A673 (cell line): ENCODE measurements around the gene APOA1.

Experiments
- EZH2 ChIP-seq: fragments of 200-600 bp; sonication (generic); IDR thresholded peaks from 2 replicates; pipeline ENCODE4 v1.6.1; 2017; ENCODE audit warnings: borderline replicate concordance, low read depth, mild to moderate bottlenecking, mixed read lengths, antibody characterized with exemption, low read length; ENCODE audit not compliant: poor library complexity, severe bottlenecking
- TF ChIP-seq, protein P1 (sequence below): fragments of 300-800, 200-600 bp; sonication (generic); conservative IDR thresholded peaks from 2 replicates; pipeline ENCODE4 v1.5.1; 2017; ENCODE audit warnings: low read depth, mild to moderate bottlenecking, antibody characterized with exemption, low read length, moderate library complexity, mixed read lengths

DNA sequence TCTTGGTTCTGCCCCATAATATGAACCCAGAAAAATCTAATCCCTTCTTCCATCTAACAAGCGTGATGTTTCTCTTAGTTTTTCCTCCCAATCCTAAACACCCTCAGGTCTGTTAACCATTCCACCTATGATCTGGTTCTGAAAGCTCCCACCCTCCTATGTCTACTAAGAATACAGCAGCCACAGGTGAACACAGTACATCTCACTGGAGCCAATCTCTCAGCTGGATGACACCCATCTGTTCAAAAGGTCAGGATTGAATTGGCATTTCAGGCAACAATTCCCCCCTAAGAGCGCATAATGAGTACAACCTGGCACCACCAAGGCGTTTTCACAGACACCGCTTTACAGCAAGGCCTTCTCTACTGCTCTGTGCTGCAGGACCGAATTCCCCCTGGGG lies 19.0 kb upstream of the APOA1 start:
- TF ChIP-seq, protein P1, sequence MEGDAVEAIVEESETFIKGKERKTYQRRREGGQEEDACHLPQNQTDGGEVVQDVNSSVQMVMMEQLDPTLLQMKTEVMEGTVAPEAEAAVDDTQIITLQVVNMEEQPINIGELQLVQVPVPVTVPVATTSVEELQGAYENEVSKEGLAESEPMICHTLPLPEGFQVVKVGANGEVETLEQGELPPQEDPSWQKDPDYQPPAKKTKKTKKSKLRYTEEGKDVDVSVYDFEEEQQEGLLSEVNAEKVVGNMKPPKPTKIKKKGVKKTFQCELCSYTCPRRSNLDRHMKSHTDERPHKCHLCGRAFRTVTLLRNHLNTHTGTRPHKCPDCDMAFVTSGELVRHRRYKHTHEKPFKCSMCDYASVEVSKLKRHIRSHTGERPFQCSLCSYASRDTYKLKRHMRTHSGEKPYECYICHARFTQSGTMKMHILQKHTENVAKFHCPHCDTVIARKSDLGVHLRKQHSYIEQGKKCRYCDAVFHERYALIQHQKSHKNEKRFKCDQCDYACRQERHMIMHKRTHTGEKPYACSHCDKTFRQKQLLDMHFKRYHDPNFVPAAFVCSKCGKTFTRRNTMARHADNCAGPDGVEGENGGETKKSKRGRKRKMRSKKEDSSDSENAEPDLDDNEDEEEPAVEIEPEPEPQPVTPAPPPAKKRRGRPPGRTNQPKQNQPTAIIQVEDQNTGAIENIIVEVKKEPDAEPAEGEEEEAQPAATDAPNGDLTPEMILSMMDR: no peak
- no peak for TF ChIP-seq EZH2
